Epithelial cell of proximal tubule (primary cell): ENCODE measurements around the gene CYBC1. TPM values are rescaled to one million over a fixed set of nuclear protein-coding genes. Genes with fewer than 3 reads are reported as not detected.

ENCODE experiments used
- DNase-seq: peaks from one replicate; pipeline ENCODE4 v3.0.0-alpha.2; 2011; ENCODE audit warnings: low read depth
- H3K4me3 ChIP-seq: 2 replicates; pipeline ENCODE4 v1.5.1; 2011; ENCODE audit warnings: low read depth, mild to moderate bottlenecking, low read length
- total RNA-seq: library from RNA; depleted of rRNA; stranded (reverse); fragments of >200 nt; gene quantifications from 2 replicates; pipeline ENCODE4 v1.2.3, GENCODE V29; 2015
- TF ChIP-seq, protein P1 (sequence below): conservative IDR thresholded peaks from 2 replicates; pipeline ENCODE4 v1.5.1; 2012; ENCODE audit warnings: low read depth, mild to moderate bottlenecking, low read length

CYBC1 gene
- total RNA-seq, 1 donor from 2014 or later: 78.8 TPM

DNA sequence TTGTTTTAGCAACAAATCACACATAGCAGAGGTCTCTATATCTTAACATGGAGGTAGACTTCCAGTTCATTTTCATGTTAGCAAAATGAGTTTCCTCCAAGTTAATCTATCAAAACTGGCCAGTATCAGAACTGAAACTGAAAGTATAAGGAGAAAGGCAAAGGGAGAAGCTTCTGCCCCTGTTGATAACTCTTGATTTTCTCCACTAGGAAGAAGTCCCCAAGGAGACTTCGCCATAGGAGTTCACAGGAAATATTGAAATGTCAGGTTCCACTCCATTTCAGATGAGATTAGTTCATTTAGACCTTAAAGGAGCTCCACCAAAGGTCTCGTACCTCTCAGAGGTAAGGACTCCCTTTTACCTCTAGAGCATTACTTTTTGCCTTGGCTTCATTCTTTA is 31.0 kb downstream of the CYBC1 start:
- TF ChIP-seq, protein P1, sequence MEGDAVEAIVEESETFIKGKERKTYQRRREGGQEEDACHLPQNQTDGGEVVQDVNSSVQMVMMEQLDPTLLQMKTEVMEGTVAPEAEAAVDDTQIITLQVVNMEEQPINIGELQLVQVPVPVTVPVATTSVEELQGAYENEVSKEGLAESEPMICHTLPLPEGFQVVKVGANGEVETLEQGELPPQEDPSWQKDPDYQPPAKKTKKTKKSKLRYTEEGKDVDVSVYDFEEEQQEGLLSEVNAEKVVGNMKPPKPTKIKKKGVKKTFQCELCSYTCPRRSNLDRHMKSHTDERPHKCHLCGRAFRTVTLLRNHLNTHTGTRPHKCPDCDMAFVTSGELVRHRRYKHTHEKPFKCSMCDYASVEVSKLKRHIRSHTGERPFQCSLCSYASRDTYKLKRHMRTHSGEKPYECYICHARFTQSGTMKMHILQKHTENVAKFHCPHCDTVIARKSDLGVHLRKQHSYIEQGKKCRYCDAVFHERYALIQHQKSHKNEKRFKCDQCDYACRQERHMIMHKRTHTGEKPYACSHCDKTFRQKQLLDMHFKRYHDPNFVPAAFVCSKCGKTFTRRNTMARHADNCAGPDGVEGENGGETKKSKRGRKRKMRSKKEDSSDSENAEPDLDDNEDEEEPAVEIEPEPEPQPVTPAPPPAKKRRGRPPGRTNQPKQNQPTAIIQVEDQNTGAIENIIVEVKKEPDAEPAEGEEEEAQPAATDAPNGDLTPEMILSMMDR: no peak
- peak overlapping the region; percentile 65 for H3K4me3 ChIP-seq
- DNase-seq: no peak

DNA sequence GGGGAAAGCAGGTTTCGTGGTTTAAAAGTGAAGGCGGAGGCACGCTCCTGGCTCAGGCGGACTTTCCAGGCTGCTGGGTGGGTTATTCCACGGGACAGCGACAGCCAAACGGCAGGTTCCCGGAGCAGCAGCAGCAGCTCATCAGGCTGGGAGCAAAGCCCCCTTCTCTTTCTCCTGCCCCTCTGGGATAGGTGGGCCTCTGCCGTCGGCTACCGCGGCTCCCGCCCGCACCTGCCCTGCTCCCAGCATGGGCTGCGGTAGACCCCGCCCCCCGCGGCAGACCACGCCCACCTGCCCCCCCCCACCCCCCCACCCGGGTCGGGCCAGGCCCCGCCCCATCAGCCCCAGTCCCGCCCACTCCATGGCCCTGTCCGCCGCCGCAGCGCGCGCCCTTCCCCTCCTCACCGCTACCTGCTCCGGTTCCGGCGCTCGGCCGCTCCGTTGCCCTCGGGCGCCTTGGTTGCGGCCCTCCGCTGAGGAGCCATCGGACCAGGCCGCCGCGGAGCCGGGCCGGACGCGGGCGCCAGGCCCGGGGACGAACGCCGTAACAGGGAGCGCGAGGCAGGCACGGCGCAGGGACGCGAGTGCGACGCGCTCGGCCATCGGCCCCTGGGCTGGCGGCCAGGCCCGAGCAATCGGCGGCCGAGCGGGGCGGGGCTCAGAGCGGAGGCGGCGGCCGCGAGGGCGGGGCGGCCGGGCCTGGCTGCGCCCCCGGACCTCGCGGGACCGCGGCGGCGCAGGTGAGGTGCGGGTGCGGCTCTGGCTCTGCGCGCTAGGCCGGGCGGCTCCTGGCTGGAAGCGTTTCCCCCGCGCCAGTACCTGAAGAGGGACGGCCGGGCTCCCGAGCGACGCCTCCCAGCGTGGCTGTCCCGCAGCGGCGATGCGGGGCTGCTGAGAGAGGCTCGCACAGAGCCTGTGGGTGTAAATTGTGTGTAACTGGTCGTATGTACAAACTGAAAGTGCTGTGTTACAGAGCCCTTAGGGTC is 32.3 kb downstream of the CYBC1 start, which contains the start of the genes HEXD and OGFOD3:
HEXD (plus strand) TSS at position 347 of the 986 bp plus-strand sequence. CDS start 1,453 bp downstream, outside the sequence.
OGFOD3 (minus strand) TSS at position 586 of the 986 bp plus-strand sequence; CDS start at position 485, 101 bp downstream.
- H3K4me3 ChIP-seq: peak within 1 kb of the TSS; percentile 65
- no peak for DNase-seq
- TF ChIP-seq, protein P1: no peak

DNA sequence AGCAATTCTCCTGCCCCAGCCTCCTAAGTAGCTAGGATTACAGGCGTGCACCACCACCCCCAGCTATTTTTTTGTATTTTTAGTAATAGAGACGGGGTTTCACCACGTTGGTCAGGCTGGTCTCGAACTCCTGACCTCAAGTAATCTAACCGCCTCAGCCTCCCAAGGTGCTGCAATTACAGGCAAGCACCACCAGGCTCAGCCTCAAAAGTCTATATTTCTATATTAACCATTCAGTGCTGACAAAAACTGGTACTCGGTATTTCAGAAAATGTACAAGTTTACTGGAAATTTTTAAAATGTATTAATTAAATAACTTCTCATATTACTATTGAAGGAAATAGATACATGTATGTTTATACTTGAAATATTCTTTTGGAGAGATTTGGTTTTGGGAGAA is 33.8 kb downstream of the CYBC1 start:
- no peak overlapping the region for H3K4me3 ChIP-seq
- TF ChIP-seq, protein P1: peak; percentile 12
- DNase-seq: no peak

DNA sequence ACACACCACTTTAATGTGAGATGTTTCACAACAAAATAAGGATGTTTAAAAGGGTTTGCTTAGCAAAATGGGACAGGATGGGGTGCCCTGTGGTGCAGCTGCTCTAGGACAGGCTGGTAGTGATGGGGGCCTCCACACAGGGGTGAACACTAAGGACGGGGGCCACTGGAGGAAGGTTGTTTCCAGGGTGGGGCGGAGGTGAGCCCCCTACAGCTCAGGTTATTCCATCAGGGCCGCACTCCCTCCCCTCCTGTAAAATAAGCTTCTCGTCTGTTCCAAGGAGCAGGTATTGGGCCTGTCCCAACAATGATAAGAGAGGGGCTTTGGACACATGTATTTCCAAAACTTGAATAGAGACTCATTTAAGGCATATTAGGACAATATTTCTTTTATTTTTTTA is 34.3 kb downstream of the CYBC1 start:
- H3K4me3 ChIP-seq: no peak overlapping the region
- TF ChIP-seq, protein P1: no peak
- no peak for DNase-seq

DNA sequence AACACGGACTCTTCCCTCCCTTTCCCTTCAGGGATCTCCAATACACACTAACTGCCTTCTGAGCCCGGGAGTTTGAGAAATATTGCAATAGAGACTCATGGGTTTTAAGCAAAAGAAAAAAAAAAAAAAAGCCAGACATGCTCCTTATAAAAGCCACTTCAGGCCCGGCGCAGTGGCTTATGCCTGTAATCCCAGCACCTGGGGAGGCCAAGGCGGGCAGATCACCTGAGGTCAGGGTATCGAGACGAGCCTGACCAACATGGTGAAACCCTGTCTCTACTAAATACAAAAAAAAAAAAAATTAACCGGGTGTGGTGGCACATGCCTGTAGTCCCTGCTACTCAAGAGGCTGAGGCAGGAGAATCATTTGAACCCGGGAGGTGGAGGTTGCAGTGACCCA is 34.8 kb downstream of the CYBC1 start:
- H3K4me3 ChIP-seq: no peak overlapping the region
- no peak for DNase-seq
- TF ChIP-seq, protein P1: no peak

DNA sequence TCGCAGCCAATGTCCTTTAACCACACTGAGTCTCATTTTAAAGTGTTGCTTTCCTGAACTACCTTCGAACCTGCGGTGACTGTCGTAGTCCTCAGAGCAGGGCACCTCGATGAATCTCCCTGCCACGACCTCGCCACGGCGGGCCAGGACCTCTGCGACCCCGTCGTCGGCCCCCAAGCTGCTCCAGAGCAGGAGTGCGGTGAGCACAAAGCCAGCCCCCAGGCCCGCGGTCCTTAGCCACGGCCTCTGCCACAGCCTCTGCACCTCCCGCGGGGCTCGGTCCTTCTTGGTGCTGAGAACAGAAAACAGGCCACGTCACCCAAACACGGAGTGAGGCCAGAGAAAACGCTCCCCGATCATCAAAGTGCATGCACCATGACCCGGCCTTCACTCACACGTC is 35.2 kb downstream of the CYBC1 start:
- no peak for DNase-seq
- H3K4me3 ChIP-seq: no peak overlapping the region
- TF ChIP-seq, protein P1: no peak
